HepG2 (cell line): ENCODE data around the gene PPP2R5C. TPM values are rescaled to one million over a fixed set of nuclear protein-coding genes. Genes with fewer than 3 reads are reported as not detected.

Experiments used
- ATAC-seq: fragments of 200-7000 bp; cut with Tn5 transposase; 3 replicates; pipeline ENCODE4 v1.9.1; 2020; ENCODE audit warnings: mild to moderate bottlenecking, moderate library complexity
- BruUV-seq: library from RNA; stranded (reverse); fragments of 400-500 nt; replicated peaks from 2 replicates; lab custom pipeline; 2021; lab: Mats Ljungman, UMichigan
- CTCF ChIA-PET: fragments of 300-600 bp; formaldehyde crosslinking; extraction: SDS; loops from one replicate; lab custom pipeline; 2021; ENCODE audit warnings: low total read pairs, inconsistent platforms, low intra/inter-chr PET ratio; lab: Yijun Ruan, JAX
- POLR2A ChIA-PET: fragments of 350-600 bp; sonication (Branson Sonifier 250); formaldehyde crosslinking; loops from one replicate; lab custom pipeline; 2020; ENCODE audit warnings: antibody characterized with exemption, inconsistent platforms; lab: Yijun Ruan, JAX
- DNase-seq: peaks from one replicate; pipeline ENCODE4 v3.0.0-alpha.2; 2015; ENCODE audit warnings: low spot score
- FAIRE-seq: peaks from 3 replicates; lab custom pipeline; 2011; peaks lifted over from hg19 to GRCh38; lab: Jason Lieb, UNC
- H2AFZ ChIP-seq: one replicate; pipeline ENCODE4 v1.6.1; 2011; ENCODE audit warnings: low read length, inconsistent platforms
- H3K27ac ChIP-seq: fragments of 300-600 bp; 3 replicates; pipeline ENCODE4 v1.8.0; 2011; ENCODE audit warnings: mixed run types, mild to moderate bottlenecking, mixed read lengths, low read length, inconsistent platforms; ENCODE audit not compliant: insufficient read depth; ENCODE audit errors: extremely low read length
- H3K27me3 ChIP-seq, 2 experiments: fragments of 200-600 bp in 1 of 2; 2 replicates in 1 of 2; 3 replicates in 1 of 2; pipeline versions ENCODE4 v1.6.0 to v1.8.0; 2011; ENCODE audit warnings: low read length in 2 of 2, mild to moderate bottlenecking in 2 of 2, moderate library complexity in 2 of 2, inconsistent platforms in 1 of 2; ENCODE audit not compliant: insufficient read depth in 2 of 2, control insufficient read depth in 1 of 2
- H3K36me3 ChIP-seq, 2 experiments: fragments of 200-600 bp in 1 of 2; replicated peaks in 1 of 2; 2 replicates in 1 of 2; 3 replicates in 1 of 2; pipeline versions ENCODE4 v1.5.1 to v1.8.0; 2011; ENCODE audit warnings: low read length in 2 of 2, inconsistent platforms in 1 of 2; ENCODE audit not compliant: insufficient read depth in 2 of 2, control insufficient read depth in 1 of 2
- H3K4me1 ChIP-seq: 2 replicates; pipeline ENCODE4 v1.5.1; 2012; ENCODE audit warnings: low read length, inconsistent platforms; ENCODE audit not compliant: insufficient read depth
- H3K4me2 ChIP-seq: 2 replicates; pipeline ENCODE4 v1.6.0; 2011; ENCODE audit warnings: low read depth, low read length, inconsistent platforms
- H3K4me3 ChIP-seq, 3 experiments: fragments of 200-600 bp in 1 of 3; sonication (generic), shearing (Covaris generic) in 1 of 3; replicated peaks in 1 of 3; 2 replicates each; pipeline ENCODE4 v1.5.1; 2011 to 2016; ENCODE audit warnings: low read length in 3 of 3, inconsistent platforms in 2 of 3, low read depth in 2 of 3, mild to moderate bottlenecking in 2 of 3, control low read depth in 1 of 3, mixed read lengths in 1 of 3; ENCODE audit not compliant: insufficient read depth in 1 of 3
- H3K79me2 ChIP-seq: one replicate; pipeline ENCODE4 v1.6.1; 2011; ENCODE audit warnings: low read length, inconsistent platforms; ENCODE audit not compliant: insufficient read depth
- H3K9ac ChIP-seq: 2 replicates; pipeline ENCODE4 v1.6.0; 2011; ENCODE audit warnings: mild to moderate bottlenecking, low read depth, low read length, inconsistent platforms; ENCODE audit not compliant: insufficient read depth
- H3K9me3 ChIP-seq: 2 replicates; pipeline ENCODE4 v1.5.1; 2012; ENCODE audit warnings: mild to moderate bottlenecking, low read length
- H4K20me1 ChIP-seq: 2 replicates; pipeline ENCODE4 v1.6.0; 2011; ENCODE audit warnings: inconsistent platforms, mild to moderate bottlenecking, low read length, moderate library complexity; ENCODE audit not compliant: insufficient read depth
- ELF3 ChIP-seq: IDR thresholded peaks from 2 replicates; pipeline ENCODE4 v1.6.1; 2016; ENCODE audit warnings: missing genetic modification reagents, missing compliant biosample characterization
- ESRRA ChIP-seq: sonication (generic); formaldehyde crosslinking; IDR thresholded peaks from 2 replicates; pipeline ENCODE4 v1.5.1; 2020; ENCODE audit warnings: mild to moderate bottlenecking, low read depth, missing genetic modification reagents
- HMG20A ChIP-seq: IDR thresholded peaks from 2 replicates; pipeline ENCODE4 v1.6.1; 2016; ENCODE audit warnings: borderline replicate concordance
- IRX3 ChIP-seq: sonication (generic); formaldehyde crosslinking; IDR thresholded peaks from 2 replicates; pipeline ENCODE4 v1.8.1; 2023; ENCODE audit warnings: mild to moderate bottlenecking, low read depth, missing genetic modification reagents, borderline replicate concordance
- KAT2B ChIP-seq: fragments of 150-350 bp; IDR thresholded peaks from 2 replicates; pipeline ENCODE4 v1.6.1; 2014; ENCODE audit warnings: low read depth, low read length, borderline replicate concordance
- POLR2G ChIP-seq: fragments of 200-400 bp; formaldehyde crosslinking; IDR thresholded peaks from 2 replicates; pipeline ENCODE4 v1.6.1; 2018; ENCODE audit warnings: mild to moderate bottlenecking, low read depth, low read length, moderate library complexity
- SMAD3 ChIP-seq: sonication (generic); formaldehyde crosslinking; IDR thresholded peaks from 2 replicates; pipeline ENCODE4 v1.4.0; 2020; ENCODE audit warnings: missing genetic modification reagents
- WGBS: methylation state at CpG from one replicate; pipeline ENCODE4 v1.1.6; 2017; ENCODE audit warnings: low lambda C conversion rate; 5-methylcytosine and 5-hydroxymethylcytosine counted together
- in situ Hi-C: cut with HindIII; loops from 2 replicates; pipeline ENCODE4 v1.10.0; 2017; ENCODE audit warnings: low pct_unique_long_range_greater_than_20kb; ENCODE audit not compliant: extremely low pct_ligation_motif_present
- intact Hi-C: fragments of 100-400 bp; cut with micrococcal nuclease; formaldehyde crosslinking; loops from one replicate; pipeline ENCODE4 v1.10.0; 2022; ENCODE audit not compliant: unreplicated experiment
- polyA plus RNA-seq, 8 experiments: library from polyadenylated mRNA; depleted of rRNA in 3 of 8; stranded (reverse) in 7 of 8; unstranded in 1 of 8; fragments of >200 nt; fragmentation: Illumina TruSeq in 4 of 8; extraction: Trizol in 4 of 8; gene quantifications; 2 replicates each; pipeline versions ENCODE4 v1.2.1 to v1.2.3, GENCODE V29; 2011 to 2016; ENCODE audit warnings: low read depth in 4 of 8, missing spikeins in 1 of 8, mixed read lengths in 1 of 8; ENCODE audit not compliant: insufficient read depth in 1 of 8
- total RNA-seq, 5 experiments: library from RNA; depleted of rRNA; stranded (reverse); fragments of >200 nt; fragmentation: Illumina TruSeq; extraction: Trizol; gene quantifications; 2 replicates each; pipeline ENCODE4 v1.2.3, GENCODE V29; 2016; ENCODE audit warnings: low read depth in 1 of 5
- TF ChIP-seq, protein P1 (sequence below): sonication (generic); formaldehyde crosslinking; IDR thresholded peaks from 2 replicates; pipeline ENCODE4 v1.8.1; 2022; ENCODE audit warnings: mild to moderate bottlenecking, missing genetic modification reagents
- TF ChIP-seq, protein P2 (sequence below): sonication (generic); formaldehyde crosslinking; IDR thresholded peaks from 2 replicates; pipeline ENCODE4 v1.5.0; 2020; ENCODE audit warnings: mild to moderate bottlenecking, low read depth, missing genetic modification reagents, borderline replicate concordance
- TF ChIP-seq, protein P3 (sequence below): IDR thresholded peaks from 2 replicates; pipeline ENCODE4 v1.6.1; 2012; ENCODE audit warnings: inconsistent platforms

The PPP2R5C gene
- total and polyA plus RNA-seq, 2 of the 13 experiments (the other 11 are each of a cell fraction or from before 2014, with no cell fraction given), result 74.3 to 78.5 TPM

DNA sequence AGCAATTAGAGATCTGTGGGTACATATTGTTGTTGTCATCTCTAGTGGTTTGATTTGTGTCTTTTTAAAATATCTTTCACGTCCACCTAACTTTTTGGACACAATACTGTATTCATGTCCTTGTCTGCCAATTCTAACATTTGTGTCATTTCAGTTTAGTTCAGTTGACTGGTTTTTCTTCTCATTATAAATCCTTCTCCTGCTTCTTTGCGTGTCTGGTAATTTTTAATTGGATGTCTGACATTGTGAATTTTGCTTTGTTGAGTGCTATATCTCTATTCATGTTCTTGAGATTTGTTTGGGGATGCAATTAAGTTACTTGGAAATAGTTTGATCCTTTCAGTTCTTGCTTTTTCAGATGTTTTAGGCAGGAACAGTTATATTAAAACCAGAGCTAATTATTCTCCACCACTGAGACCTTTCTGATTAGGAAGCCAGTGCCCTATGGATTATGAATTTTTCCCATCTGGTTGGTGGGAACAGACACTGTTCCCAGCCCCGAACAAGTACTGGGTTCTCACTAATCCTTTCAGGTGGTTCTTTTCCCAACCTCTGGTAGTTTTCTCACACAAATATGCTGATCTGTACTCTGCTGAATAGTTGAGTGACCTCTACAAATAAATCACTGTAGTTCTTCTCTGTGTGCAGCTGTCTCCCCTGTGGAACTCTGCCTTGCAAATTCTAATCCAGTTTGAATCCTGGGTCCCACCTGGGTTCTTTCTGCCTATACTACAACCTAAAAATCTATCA lies 111.7 kb downstream of the PPP2R5C start:
- intact Hi-C loops (no loop called here), in situ Hi-C loops (no loop called here)
- no peaks in the 10 kb centered on the region for H3K27me3 ChIP-seq
- H2AFZ ChIP-seq, result no peak overlapping the region
- H3K79me2 ChIP-seq, result peaks cover 21% of the 10 kb centered on the region
- H3K27ac ChIP-seq, result no peak overlapping the region
- no peaks in the 10 kb centered on the region; the same call in 1 of the 2 replicates for H4K20me1 ChIP-seq
- WGBS, result 98% methylated on average over 3 of the region's 3 CpGs
- ATAC-seq (no peak), FAIRE-seq (no peak), DNase-seq (no peak)
- ChIA-PET POLR2A (no interaction called here), CTCF (no interaction called here)
- no peaks in the 10 kb centered on the region for H3K9me3 ChIP-seq
- BruUV-seq, result no TSS peak
- H3K4me3 ChIP-seq, result no peak overlapping the region
- peaks cover 15% of the 10 kb centered on the region for H3K4me1 ChIP-seq
- TF ChIP-seq, protein P1, sequence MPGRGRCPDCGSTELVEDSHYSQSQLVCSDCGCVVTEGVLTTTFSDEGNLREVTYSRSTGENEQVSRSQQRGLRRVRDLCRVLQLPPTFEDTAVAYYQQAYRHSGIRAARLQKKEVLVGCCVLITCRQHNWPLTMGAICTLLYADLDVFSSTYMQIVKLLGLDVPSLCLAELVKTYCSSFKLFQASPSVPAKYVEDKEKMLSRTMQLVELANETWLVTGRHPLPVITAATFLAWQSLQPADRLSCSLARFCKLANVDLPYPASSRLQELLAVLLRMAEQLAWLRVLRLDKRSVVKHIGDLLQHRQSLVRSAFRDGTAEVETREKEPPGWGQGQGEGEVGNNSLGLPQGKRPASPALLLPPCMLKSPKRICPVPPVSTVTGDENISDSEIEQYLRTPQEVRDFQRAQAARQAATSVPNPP (CRISPR knock-in tag), result no peak
- TF ChIP-seq, protein P2, sequence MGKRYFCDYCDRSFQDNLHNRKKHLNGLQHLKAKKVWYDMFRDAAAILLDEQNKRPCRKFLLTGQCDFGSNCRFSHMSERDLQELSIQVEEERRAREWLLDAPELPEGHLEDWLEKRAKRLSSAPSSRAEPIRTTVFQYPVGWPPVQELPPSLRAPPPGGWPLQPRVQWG (CRISPR knock-in tag), result no peak
- TF ChIP-seq KAT2B (no peak), IRX3 (no peak)
- H3K4me2 ChIP-seq, result no peak overlapping the region
- no peak overlapping the region for H3K9ac ChIP-seq
- H3K36me3 ChIP-seq, result peaks cover 3 to 4% of the 10 kb centered on the region in 2 experiments; a peak in 3 of 5 replicates

DNA sequence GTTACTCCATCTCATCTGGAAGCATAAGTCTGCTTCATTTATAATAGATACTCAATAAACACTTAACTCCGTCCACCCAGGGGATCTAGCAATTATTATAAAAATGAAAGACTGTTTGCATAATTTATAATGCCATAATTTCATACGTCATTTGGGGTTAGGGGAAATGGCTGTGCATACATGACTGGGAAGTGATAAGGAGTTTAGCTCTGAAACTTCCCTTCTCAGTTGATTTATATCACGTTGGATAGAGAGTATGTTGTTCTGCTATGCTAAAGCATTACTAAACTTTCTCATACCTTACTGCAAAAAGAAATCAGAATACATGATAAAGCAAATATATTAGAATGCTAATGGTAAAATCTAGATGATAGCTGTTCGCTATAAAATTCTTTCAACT lies 112.5 kb downstream of the PPP2R5C start:
- in situ Hi-C loops, result no loop called here
- ATAC-seq (no peak), FAIRE-seq (no peak), DNase-seq (no peak)
- Histone ChIP-seq H3K9ac (no peak overlapping the region), H3K4me1 (peaks cover 15% of the 10 kb centered on the region), H3K79me2 (peaks cover 21% of the 10 kb centered on the region), H3K27me3 (no peaks in the 10 kb centered on the region), H4K20me1 (no peaks in the 10 kb centered on the region; the same call in 1 of the 2 replicates), H3K36me3 (peaks cover 3 to 9% of the 10 kb centered on the region in 2 experiments; a peak in 4 of 5 replicates), H3K4me2 (no peak overlapping the region), H2AFZ (no peak overlapping the region), H3K9me3 (no peaks in the 10 kb centered on the region), H3K4me3 (no peak overlapping the region), H3K27ac (no peak overlapping the region)
- BruUV-seq, result no TSS peak
- WGBS, result 96% methylated on average over 4 of the region's 4 CpGs
- intact Hi-C loops, result no loop called here
- TF ChIP-seq POLR2G (no peak), SMAD3 (no peak), ESRRA (no peak), ELF3 (CRISPR knock-in tag) (no peak), HMG20A (CRISPR knock-in tag) (no peak)
- TF ChIP-seq, protein P3, sequence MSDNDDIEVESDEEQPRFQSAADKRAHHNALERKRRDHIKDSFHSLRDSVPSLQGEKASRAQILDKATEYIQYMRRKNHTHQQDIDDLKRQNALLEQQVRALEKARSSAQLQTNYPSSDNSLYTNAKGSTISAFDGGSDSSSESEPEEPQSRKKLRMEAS, result no peak
- CTCF ChIA-PET, result no interaction called here
- POLR2A ChIA-PET, result no interaction called here
